Endothelial cell of coronary artery (primary cell): ENCODE measurements around the gene USP17L5. TPM values are rescaled to one million over a fixed set of nuclear protein-coding genes. Genes with fewer than 3 reads are reported as not detected.

Source experiments
- total RNA-seq: library from RNA; depleted of rRNA; stranded (reverse); fragments of >200 nt; gene quantifications from 2 replicates; pipeline ENCODE4 v1.2.3, GENCODE V29; 2014

USP17L5 gene, protein sequence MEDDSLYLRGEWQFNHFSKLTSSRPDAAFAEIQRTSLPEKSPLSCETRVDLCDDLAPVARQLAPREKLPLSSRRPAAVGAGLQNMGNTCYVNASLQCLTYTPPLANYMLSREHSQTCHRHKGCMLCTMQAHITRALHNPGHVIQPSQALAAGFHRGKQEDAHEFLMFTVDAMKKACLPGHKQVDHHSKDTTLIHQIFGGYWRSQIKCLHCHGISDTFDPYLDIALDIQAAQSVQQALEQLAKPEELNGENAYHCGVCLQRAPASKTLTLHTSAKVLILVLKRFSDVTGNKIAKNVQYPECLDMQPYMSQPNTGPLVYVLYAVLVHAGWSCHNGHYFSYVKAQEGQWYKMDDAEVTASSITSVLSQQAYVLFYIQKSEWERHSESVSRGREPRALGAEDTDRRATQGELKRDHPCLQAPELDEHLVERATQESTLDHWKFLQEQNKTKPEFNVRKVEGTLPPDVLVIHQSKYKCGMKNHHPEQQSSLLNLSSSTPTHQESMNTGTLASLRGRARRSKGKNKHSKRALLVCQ
- total RNA-seq, result not detected in 2 replicates

DNA sequence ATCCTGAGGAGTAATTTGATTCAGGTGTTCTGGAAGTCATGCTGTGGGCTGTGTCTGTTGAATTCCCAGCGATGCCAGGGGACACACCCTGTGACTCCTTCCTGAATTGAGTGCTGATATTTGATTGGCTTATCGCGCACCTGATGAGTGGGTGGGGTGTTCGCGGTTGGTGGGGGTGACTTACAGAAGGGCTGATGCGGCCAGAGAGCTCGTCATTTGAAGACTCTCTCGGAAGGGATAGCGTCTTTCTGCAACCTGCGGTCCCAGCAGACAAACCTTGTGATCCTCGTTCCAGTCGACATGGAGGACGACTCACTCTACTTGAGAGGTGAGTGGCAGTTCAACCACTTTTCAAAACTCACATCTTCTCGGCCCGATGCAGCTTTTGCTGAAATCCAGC, at the start of gene USP17L5:
USP17L5 (plus strand) TSS at position 301 of the 400 bp plus-strand sequence; CDS start at position 301, 0 bp downstream.

DNA sequence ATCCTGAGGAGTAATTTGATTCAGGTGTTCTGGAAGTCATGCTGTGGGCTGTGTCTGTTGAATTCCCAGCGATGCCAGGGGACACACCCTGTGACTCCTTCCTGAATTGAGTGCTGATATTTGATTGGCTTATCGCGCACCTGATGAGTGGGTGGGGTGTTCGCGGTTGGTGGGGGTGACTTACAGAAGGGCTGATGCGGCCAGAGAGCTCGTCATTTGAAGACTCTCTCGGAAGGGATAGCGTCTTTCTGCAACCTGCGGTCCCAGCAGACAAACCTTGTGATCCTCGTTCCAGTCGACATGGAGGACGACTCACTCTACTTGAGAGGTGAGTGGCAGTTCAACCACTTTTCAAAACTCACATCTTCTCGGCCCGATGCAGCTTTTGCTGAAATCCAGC, 14.3 kb upstream of the USP17L5 start, which contains the start of gene USP17L24:
USP17L24 (plus strand) TSS at position 301 of the 400 bp plus-strand sequence; CDS start at position 301, 0 bp downstream.

DNA sequence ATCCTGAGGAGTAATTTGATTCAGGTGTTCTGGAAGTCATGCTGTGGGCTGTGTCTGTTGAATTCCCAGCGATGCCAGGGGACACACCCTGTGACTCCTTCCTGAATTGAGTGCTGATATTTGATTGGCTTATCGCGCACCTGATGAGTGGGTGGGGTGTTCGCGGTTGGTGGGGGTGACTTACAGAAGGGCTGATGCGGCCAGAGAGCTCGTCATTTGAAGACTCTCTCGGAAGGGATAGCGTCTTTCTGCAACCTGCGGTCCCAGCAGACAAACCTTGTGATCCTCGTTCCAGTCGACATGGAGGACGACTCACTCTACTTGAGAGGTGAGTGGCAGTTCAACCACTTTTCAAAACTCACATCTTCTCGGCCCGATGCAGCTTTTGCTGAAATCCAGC, 9.6 kb upstream of the USP17L5 start, which contains the start of gene USP17L25:
USP17L25 (plus strand) TSS at position 301 of the 400 bp plus-strand sequence; CDS start at position 301, 0 bp downstream.

DNA sequence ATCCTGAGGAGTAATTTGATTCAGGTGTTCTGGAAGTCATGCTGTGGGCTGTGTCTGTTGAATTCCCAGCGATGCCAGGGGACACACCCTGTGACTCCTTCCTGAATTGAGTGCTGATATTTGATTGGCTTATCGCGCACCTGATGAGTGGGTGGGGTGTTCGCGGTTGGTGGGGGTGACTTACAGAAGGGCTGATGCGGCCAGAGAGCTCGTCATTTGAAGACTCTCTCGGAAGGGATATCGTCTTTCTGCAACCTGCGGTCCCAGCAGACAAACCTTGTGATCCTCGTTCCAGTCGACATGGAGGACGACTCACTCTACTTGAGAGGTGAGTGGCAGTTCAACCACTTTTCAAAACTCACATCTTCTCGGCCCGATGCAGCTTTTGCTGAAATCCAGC, 4.8 kb upstream of the USP17L5 start, which contains the start of gene USP17L26:
USP17L26 (plus strand) TSS at position 301 of the 400 bp plus-strand sequence; CDS start at position 301, 0 bp downstream.

DNA sequence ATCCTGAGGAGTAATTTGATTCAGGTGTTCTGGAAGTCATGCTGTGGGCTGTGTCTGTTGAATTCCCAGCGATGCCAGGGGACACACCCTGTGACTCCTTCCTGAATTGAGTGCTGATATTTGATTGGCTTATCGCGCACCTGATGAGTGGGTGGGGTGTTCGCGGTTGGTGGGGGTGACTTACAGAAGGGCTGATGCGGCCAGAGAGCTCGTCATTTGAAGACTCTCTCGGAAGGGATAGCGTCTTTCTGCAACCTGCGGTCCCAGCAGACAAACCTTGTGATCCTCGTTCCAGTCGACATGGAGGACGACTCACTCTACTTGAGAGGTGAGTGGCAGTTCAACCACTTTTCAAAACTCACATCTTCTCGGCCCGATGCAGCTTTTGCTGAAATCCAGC, 4.6 kb downstream of the USP17L5 start, which contains the start of gene USP17L27:
USP17L27 (plus strand) TSS at position 301 of the 400 bp plus-strand sequence; CDS start at position 301, 0 bp downstream.

DNA sequence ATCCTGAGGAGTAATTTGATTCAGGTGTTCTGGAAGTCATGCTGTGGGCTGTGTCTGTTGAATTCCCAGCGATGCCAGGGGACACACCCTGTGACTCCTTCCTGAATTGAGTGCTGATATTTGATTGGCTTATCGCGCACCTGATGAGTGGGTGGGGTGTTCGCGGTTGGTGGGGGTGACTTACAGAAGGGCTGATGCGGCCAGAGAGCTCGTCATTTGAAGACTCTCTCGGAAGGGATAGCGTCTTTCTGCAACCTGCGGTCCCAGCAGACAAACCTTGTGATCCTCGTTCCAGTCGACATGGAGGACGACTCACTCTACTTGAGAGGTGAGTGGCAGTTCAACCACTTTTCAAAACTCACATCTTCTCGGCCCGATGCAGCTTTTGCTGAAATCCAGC, 9.4 kb downstream of the USP17L5 start, which contains the start of gene USP17L28:
USP17L28 (plus strand) TSS at position 301 of the 400 bp plus-strand sequence; CDS start at position 301, 0 bp downstream.

DNA sequence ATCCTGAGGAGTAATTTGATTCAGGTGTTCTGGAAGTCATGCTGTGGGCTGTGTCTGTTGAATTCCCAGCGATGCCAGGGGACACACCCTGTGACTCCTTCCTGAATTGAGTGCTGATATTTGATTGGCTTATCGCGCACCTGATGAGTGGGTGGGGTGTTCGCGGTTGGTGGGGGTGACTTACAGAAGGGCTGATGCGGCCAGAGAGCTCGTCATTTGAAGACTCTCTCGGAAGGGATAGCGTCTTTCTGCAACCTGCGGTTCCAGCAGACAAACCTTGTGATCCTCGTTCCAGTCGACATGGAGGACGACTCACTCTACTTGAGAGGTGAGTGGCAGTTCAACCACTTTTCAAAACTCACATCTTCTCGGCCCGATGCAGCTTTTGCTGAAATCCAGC, 14.1 kb downstream of the USP17L5 start, which contains the start of gene USP17L29:
USP17L29 (plus strand) TSS at position 301 of the 400 bp plus-strand sequence; CDS start at position 301, 0 bp downstream.

DNA sequence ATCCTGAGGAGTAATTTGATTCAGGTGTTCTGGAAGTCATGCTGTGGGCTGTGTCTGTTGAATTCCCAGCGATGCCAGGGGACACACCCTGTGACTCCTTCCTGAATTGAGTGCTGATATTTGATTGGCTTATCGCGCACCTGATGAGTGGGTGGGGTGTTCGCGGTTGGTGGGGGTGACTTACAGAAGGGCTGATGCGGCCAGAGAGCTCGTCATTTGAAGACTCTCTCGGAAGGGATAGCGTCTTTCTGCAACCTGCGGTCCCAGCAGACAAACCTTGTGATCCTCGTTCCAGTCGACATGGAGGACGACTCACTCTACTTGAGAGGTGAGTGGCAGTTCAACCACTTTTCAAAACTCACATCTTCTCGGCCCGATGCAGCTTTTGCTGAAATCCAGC, 23.6 kb downstream of the USP17L5 start, which contains the start of gene USP17L30:
USP17L30 (plus strand) TSS at position 301 of the 400 bp plus-strand sequence; CDS start at position 301, 0 bp downstream.

Other genes starting within 250 kb of the USP17L5 start
- not detected in 2 replicates for gene FAM90A26, start 169.0 kb upstream of the USP17L5 start, total RNA-seq
- not detected in 2 replicates for gene USP17L10, start 128.7 kb upstream of the USP17L5 start, total RNA-seq
- gene USP17L11, start 124.0 kb upstream of the USP17L5 start, total RNA-seq, result not detected in 2 replicates
- not detected in 2 replicates for gene USP17L12, start 119.3 kb upstream of the USP17L5 start, total RNA-seq
- gene USP17L13, start 114.5 kb upstream of the USP17L5 start, total RNA-seq, result not detected in 2 replicates
- gene USP17L15, start 105.0 kb upstream of the USP17L5 start, total RNA-seq, result not detected in 2 replicates
- gene USP17L17, start 95.5 kb upstream of the USP17L5 start, total RNA-seq, result not detected in 2 replicates
- not detected in 2 replicates for gene USP17L18, start 90.8 kb upstream of the USP17L5 start, total RNA-seq
- not detected in 2 replicates for gene USP17L19, start 86.0 kb upstream of the USP17L5 start, total RNA-seq
- not detected in 2 replicates for gene USP17L20, start 81.3 kb upstream of the USP17L5 start, total RNA-seq
- not detected in 2 replicates for gene USP17L21, start 76.5 kb upstream of the USP17L5 start, total RNA-seq
- gene USP17L22, start 71.8 kb upstream of the USP17L5 start, total RNA-seq, result not detected in 2 replicates
- not detected in 2 replicates for gene USP17L24, start 14.2 kb upstream of the USP17L5 start, total RNA-seq
- gene USP17L25, start 9.5 kb upstream of the USP17L5 start, total RNA-seq, result not detected in 2 replicates
- gene USP17L26, start 4.7 kb upstream of the USP17L5 start, total RNA-seq, result not detected in 2 replicates
- gene USP17L27, start 4.7 kb downstream of the USP17L5 start, total RNA-seq, result not detected in 2 replicates
- not detected in 2 replicates for gene USP17L28, start 9.5 kb downstream of the USP17L5 start, total RNA-seq
- gene USP17L29, start 14.2 kb downstream of the USP17L5 start, total RNA-seq, result not detected in 2 replicates
- not detected in 2 replicates for gene USP17L30, start 23.7 kb downstream of the USP17L5 start, total RNA-seq
- gene DEFB131A, start 105.0 kb downstream of the USP17L5 start, total RNA-seq, result not detected in 2 replicates